ENCODE results near the gene GRK5.
"Not testable (repeated sequence)": the region's sequence is repeated elsewhere in the genome, so short reads cannot be mapped to it uniquely, and the experiment has no call there.

GRK5 gene

DNA sequence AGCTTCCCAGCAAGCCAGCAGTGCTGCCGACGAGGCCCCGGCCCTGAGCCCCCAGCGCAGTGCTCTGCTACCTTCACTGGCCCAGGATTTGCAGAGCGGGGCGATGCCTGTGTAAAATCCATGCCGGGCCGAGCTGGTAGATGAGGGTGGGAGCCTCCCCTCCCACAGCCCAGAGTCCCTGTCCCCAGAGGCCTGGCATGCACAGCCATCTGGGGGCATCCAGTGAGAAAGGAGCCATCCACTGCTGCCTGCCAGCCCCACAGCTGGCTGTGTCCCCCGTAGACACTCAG lies 218.5 kb downstream of the GRK5 start:
- no peak for DNase-seq

DNA sequence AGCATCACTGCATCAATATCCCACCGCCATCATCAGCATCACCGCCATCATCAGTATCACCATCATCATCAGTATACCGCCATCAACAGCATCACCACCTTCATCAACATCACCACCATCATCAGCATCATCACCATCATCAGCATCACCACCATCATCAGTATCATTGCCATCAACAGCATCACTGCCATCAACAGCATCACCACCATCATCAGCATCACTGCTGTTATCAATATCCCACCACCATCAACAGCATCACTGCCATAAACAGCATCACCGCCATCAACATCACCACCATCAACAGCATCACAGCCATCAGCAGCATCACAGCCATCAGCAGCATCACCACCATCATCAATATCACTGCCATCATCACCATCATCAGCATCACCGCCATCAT lies 219.3 kb downstream of the GRK5 start:
- no peak for DNase-seq

DNA sequence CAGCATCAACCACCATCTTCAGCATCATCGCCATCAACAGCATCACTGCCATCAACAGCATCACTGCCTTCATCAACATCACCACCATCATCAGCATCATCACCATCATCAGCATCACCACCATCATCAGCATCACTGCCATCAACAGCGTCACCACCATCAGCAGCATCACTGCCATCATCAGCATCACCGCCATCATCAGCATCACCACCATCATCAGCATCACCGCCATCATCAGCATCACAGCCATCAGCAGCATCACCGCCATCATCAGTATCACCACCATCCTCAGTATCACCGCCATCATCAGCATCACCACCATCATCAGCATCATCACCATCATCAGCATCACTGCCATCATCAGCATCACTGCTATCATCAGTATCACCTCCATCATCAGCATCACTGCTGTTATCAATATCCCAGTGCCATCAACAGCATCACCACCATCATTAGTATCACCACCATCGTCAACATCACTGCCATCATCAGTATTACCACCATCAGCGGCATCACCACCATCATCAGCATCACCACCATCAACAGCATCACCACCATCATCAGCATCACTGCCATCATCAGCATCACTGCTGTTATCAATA lies 220.0 kb downstream of the GRK5 start:
- DNase-seq: no peak

DNA sequence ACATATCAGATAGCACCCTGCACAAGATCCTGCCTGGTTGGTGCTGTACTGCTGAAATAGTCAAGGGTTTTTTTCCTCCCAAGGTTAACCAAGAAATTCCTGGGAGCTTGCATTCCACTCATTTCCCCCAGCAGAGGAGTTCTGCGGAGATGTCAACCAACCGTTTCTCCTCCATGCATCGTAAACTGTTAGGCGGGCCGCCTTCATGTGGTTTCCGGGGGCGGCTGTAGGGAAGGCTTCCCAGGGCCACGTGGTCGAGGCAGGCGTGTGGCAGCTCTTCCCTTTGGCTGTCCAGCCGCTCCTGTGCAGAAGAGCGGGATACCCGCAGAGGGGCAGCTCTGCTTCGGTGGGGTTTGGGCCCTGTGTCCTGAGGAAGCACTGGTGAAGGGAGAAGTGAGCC lies 221.4 kb downstream of the GRK5 start:
- DNase-seq: no peak

- no peak for DNase-seq
Measured at GRCh38 chr10:119429771-119430170, 222.4 kb downstream of the GRK5 start.

- no peak for DNase-seq
Measured at GRCh38 chr10:119431034-119431772, 223.8 kb downstream of the GRK5 start.

GRCh38 chr10:119431773-119432135 lies 224.4 kb downstream of the GRK5 start:
- no peak for DNase-seq

DNA sequence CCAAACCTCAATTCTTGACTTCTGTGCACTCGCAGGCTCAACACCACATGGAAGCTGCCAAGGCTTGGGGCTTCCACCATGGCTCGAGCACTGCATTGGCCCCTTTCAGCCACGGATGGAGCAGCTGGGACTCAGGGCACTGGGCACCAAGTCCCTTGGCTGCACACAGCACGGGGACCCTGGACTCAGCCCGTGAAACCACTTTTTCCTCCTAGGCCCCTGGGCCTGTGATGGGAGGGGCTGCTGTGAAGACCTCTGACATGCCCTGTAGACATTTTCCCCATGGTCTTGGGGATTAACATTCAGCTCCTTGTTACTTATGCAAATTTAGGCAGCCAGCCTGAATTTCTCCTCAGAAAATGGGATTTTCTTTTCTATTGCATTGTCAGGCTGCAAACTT lies 227.6 kb downstream of the GRK5 start:
- DNase-seq: not testable (repeated sequence)

- DNase-seq: no peak
Measured at GRCh38 chr10:119438717-119439116, 231.3 kb downstream of the GRK5 start.

- no peak for DNase-seq
Measured at GRCh38 chr10:119439922-119440321, 232.6 kb downstream of the GRK5 start.

GRCh38 chr10:119441151-119441821 lies 233.9 kb downstream of the GRK5 start:
- no peak for DNase-seq

DNA sequence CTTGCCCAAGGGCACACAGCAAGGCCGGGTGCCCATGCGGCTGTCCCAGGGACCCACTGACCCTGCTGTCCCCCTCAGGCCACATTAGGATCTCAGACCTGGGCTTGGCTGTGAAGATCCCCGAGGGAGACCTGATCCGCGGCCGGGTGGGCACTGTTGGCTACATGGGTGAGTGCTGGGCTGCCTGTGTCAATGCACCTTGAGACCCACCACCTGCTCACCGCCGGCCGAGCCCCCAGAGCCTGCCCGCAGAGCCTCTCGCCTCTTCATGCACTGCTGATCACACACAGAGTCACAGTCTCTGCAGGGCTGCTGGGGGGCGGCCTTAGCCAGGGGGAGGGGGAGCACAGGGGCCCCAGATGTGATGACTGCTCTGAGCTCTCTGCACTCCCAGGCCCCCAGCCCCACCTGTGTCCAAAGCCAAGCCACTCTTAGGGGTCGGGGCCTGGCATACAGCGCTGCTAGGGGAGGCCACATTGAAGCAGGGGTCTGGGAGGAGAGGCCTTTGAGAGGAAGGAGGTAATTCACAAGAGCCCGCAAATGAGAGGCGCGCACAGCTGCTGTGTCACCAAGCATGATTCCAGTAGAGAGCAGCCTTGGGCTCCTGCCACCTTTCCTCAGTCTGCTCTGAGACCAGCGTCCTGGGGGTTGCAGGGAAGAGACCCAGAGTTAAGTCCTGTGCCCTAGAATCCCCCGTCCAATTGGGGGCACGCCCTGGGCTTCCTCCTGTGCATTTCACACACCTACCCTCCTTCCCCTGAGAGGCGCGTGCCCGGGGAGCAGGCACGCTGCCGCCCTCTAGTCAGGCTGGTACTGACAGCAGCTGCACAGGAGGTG lies 234.8 kb downstream of the GRK5 start:
- no peak for DNase-seq

DNA sequence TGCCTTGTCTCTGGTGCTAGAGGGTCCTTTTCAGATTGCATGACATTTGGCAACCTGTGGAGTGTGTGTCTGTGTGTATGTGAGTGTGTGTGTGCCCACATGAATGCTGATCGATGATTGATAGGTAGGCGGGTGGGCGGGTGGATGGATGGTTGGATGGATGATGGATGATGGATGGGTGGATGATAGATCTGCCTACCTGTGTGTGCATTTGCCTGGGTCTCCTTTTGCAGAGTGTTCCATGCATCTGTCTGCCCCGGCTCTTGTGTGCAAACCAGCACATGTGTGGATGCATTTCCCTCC lies 235.3 kb downstream of the GRK5 start:
- DNase-seq: no peak

GRCh38 chr10:119443441-119443840 lies 236.1 kb downstream of the GRK5 start:
- no peak for DNase-seq

- no peak for DNase-seq
Measured at GRCh38 chr10:119443970-119444660, 236.7 kb downstream of the GRK5 start.

- no peak for DNase-seq
Measured at GRCh38 chr10:119444866-119445265, 237.5 kb downstream of the GRK5 start.

GRCh38 chr10:119445311-119445934 lies 238.1 kb downstream of the GRK5 start:
- DNase-seq: peak; percentile 88

DNA sequence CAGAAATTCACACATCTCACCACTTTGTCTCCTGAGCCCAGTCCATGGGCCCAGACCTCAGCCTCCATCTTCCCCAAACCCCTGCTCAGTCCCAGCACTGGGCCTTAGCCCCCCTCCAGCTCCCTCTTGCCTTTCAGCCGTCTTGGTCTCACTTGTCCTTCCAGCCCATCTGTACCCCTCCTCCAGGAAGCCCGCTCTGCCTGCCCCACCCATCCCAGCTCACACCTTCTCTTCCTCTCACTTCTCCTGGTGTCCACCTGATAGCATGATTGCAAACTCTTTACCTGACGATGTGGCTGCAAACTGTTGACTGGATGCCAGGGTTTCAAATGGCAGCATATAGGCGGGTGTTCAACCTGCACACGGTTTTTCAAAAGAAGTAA lies 238.6 kb downstream of the GRK5 start:
- no peak for DNase-seq

DNA sequence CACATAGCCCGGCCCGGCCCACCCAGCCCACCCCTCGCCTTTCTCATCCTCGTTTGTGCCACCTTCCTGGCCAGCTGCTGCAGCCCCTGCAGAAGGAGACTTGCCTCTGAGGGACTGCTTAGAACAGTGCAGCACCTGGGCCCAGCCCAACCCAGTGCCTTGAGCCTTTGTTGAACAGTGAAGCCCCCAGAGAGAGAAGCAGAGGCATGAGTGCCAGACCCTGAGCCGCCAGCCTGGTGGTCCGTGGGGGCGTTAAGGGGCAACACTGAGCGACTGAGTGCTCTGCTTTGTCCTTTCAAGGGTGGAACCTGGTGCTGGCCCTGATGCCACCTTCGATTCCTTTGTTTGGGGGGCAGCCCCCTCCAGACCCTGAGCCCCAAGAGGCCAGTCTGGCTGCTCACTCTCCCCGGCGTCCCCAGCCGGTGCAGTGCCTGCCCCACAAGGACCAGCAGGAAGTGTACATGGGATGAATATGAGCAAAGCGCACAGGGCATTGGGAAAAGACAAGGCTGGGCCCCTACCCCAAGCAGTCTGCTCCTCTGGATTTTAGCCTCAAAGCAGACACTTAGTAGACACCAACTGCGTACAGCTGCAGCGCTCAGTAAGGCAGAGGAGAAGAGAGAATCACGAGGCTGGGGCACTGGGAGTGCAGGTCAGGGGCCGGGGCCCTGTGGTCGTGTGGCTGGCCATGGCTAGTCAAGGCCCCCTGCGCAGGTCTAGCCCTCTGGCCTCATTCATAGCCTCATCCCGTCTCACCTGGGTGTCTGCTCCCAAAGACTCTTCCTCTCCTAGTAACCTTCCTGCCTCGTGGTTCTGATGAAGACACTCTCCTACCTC lies 239.3 kb downstream of the GRK5 start:
- no peak for DNase-seq

DNA sequence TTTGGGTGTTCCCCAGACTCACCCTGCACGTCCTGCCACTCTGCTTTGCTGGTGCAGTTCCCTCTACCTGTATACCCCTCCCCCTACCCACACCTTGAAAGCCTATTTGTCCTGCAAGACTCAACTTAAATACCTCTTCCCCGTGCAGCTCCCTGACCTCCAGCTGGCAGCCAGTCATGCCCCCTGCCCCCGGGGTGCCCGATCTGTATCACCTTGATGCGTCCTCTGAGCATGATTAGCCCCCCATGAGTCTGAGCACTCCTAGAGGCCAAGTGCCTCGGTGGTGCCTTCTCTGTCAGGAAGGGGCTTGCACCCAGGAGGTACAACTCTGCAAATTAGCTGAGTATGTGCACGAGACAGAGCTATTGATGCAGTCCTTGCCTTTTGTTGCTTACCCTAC lies 240.1 kb downstream of the GRK5 start:
- no peak for DNase-seq

DNA sequence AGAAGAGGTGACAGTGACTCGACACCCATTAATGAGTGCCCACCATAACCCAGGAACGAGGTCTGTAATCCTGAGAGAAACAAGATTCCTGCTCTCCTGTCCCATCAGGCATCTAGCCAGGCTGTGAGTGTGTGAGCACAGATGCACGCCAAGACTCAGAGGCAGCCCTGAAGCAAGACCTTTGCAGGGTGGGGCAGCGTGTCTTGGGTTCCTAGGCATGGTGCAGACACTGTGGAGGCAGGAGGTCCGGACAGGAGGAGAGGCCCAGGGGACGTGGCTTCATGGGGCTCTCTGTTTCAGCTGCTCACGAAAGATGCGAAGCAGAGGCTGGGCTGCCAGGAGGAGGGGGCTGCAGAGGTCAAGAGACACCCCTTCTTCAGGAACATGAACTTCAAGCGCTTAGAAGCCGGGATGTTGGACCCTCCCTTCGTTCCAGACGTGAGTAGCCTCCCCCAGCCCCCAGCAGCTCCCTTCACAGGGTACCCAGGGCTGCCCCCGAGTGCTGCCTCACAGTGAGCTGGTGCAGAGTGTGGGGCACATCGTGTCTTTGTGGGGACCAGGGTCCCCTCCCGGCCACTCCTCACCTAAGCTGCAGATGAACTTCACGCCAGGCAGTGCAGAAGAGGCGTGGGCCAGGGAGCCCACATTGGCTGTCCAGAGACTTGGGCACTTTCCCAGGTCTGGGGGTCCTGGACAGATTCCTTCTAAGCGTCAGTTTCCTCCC lies 240.6 kb downstream of the GRK5 start:
- DNase-seq: no peak
